ENCODE results near the gene EPB41L3.

- no peak for TF ChIP-seq OSR1 (CRISPR knock-in tag; IDR thresholded peaks at IDR 0.05)
- TF ChIP-seq ARNTL (CRISPR knock-in tag; IDR thresholded peaks at IDR 0.05; ENCODE audit: borderline replicate concordance, low read depth): no peak
Measured at GRCh38 chr18:5420906-5421305, 122.9 kb downstream of the EPB41L3 start.
